Measurements from ENCODE around the gene CABP4.
A peak's percentile ranks its signal among the peaks of the same experiment; 100 is the strongest.

Gene CABP4

GRCh38 chr11:67502328-67502979 is 47.3 kb downstream of the CABP4 start:
- Histone ChIP-seq H3K79me2 (ENCODE audit: control insufficient read depth, insufficient read depth, low read length, unreplicated experiment) (peaks cover 7% of the 10 kb centered on the region), H3K27ac (ENCODE audit: low read depth, low read length) (no peak overlapping the region), H3K27me3 (ENCODE audit: insufficient read depth, low read length) (no peaks in the 10 kb centered on the region), H3K4me1 (ENCODE audit: control insufficient read depth, insufficient read depth, low read length, unreplicated experiment) (peaks cover 25% of the 10 kb centered on the region), H3K36me3 (ENCODE audit: insufficient read depth, low read length) (no peaks in the 10 kb centered on the region), H3K4me3 (ENCODE audit: low read depth, low read length) (no peak overlapping the region), H2AFZ (ENCODE audit: low read length, unreplicated experiment) (no peak overlapping the region)

- Histone ChIP-seq H3K79me2 (ENCODE audit: control insufficient read depth, insufficient read depth, low read length, unreplicated experiment) (peaks cover 9% of the 10 kb centered on the region), H3K4me1 (ENCODE audit: control insufficient read depth, insufficient read depth, low read length, unreplicated experiment) (peaks cover 25% of the 10 kb centered on the region), H3K27me3 (ENCODE audit: insufficient read depth, low read length) (no peaks in the 10 kb centered on the region), H3K36me3 (ENCODE audit: insufficient read depth, low read length) (no peaks in the 10 kb centered on the region), H2AFZ (ENCODE audit: low read length, unreplicated experiment) (no peak overlapping the region), H3K27ac (ENCODE audit: low read depth, low read length) (no peak overlapping the region), H3K4me3 (ENCODE audit: low read depth, low read length) (peak overlapping the region; percentile 98)
Measured at GRCh38 chr11:67503119-67504004, 48.2 kb downstream of the CABP4 start.

GRCh38 chr11:67504005-67504949 is 49.1 kb downstream of the CABP4 start:
- Histone ChIP-seq H3K79me2 (ENCODE audit: control insufficient read depth, insufficient read depth, low read length, unreplicated experiment) (peaks cover 9% of the 10 kb centered on the region), H3K27ac (ENCODE audit: low read depth, low read length) (peak overlapping the region; percentile 81; the same call in 1 of the 2 replicates), H2AFZ (ENCODE audit: low read length, unreplicated experiment) (peak overlapping the region; percentile 65), H3K4me3 (ENCODE audit: low read depth, low read length) (peak overlapping the region; percentile 98), H3K36me3 (ENCODE audit: insufficient read depth, low read length) (no peaks in the 10 kb centered on the region), H3K4me1 (ENCODE audit: control insufficient read depth, insufficient read depth, low read length, unreplicated experiment) (peaks cover 25% of the 10 kb centered on the region), H3K27me3 (ENCODE audit: insufficient read depth, low read length) (no peaks in the 10 kb centered on the region)

- H3K36me3 ChIP-seq (ENCODE audit: insufficient read depth, low read length) = no peaks in the 10 kb centered on the region
- no peaks in the 10 kb centered on the region for H3K27me3 ChIP-seq (ENCODE audit: insufficient read depth, low read length)
- H2AFZ ChIP-seq (ENCODE audit: low read length, unreplicated experiment) = peak within 1 kb of the TSS; percentile 65
- H3K4me3 ChIP-seq (ENCODE audit: low read depth, low read length) = peak within 1 kb of the TSS; percentile 98
- peaks cover 25% of the 10 kb centered on the region for H3K4me1 ChIP-seq (ENCODE audit: control insufficient read depth, insufficient read depth, low read length, unreplicated experiment)
- peaks cover 9% of the 10 kb centered on the region for H3K79me2 ChIP-seq (ENCODE audit: control insufficient read depth, insufficient read depth, low read length, unreplicated experiment)
- H3K27ac ChIP-seq (ENCODE audit: low read depth, low read length) = peak within 1 kb of the TSS; percentile 81
Measured at GRCh38 chr11:67504950-67505581, 49.9 kb downstream of the CABP4 start, which contains the start of gene PITPNM1. Gene PITPNM1 (minus strand): TSS chr11:67505363. CDS start chr11:67504180, 1,183 bp downstream.

- Histone ChIP-seq H3K4me3 (ENCODE audit: low read depth, low read length) (peak overlapping the region; percentile 98), H2AFZ (ENCODE audit: low read length, unreplicated experiment) (no peak overlapping the region), H3K4me1 (ENCODE audit: control insufficient read depth, insufficient read depth, low read length, unreplicated experiment) (peaks cover 25% of the 10 kb centered on the region), H3K36me3 (ENCODE audit: insufficient read depth, low read length) (no peaks in the 10 kb centered on the region), H3K79me2 (ENCODE audit: control insufficient read depth, insufficient read depth, low read length, unreplicated experiment) (peaks cover 9% of the 10 kb centered on the region), H3K27me3 (ENCODE audit: insufficient read depth, low read length) (no peaks in the 10 kb centered on the region), H3K27ac (ENCODE audit: low read depth, low read length) (peak overlapping the region; percentile 81)
Measured at GRCh38 chr11:67505605-67506396, 50.6 kb downstream of the CABP4 start.

GRCh38 chr11:67506426-67507051 is 51.4 kb downstream of the CABP4 start:
- no peaks in the 10 kb centered on the region for H3K36me3 ChIP-seq (ENCODE audit: insufficient read depth, low read length)
- peak overlapping the region; percentile 81; the same call in 1 of the 2 replicates for H3K4me3 ChIP-seq (ENCODE audit: low read depth, low read length)
- H3K27ac ChIP-seq (ENCODE audit: low read depth, low read length) = peak overlapping the region; percentile 41
- peaks cover 9% of the 10 kb centered on the region for H3K79me2 ChIP-seq (ENCODE audit: control insufficient read depth, insufficient read depth, low read length, unreplicated experiment)
- H3K4me1 ChIP-seq (ENCODE audit: control insufficient read depth, insufficient read depth, low read length, unreplicated experiment) = peaks cover 25% of the 10 kb centered on the region
- no peak overlapping the region for H2AFZ ChIP-seq (ENCODE audit: low read length, unreplicated experiment)
- no peaks in the 10 kb centered on the region for H3K27me3 ChIP-seq (ENCODE audit: insufficient read depth, low read length)

DNA sequence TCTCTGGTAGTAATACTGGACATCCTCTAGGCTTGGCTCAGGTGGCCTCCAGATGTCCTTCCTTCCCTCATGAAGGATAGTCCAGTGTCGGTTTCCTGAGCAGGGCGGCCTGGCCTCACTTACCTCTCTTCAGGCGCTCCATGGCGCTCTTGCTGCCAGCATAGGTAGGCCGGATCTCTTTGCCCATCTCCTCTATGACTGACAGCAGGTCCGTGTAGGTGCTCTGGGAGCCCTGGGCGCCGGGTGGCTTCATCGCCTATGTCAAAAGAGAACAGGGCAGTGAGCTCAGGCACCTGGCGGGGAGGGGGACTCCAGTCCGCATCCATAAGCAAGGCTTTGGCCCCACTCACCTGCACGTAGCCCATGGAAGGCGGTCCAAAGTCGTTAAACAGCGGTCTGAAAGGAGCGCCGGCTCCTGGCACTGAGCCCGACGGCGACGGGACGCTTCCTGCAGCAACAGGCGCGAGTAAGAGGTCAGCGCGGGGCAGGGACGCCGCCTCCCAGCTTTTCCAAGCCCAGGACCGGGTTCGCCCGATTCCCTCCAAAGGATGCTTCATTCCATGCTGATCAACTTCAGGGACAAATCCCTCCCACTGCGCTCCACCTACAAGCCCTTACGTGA is 52.2 kb downstream of the CABP4 start:
- no peaks in the 10 kb centered on the region for H3K27me3 ChIP-seq (ENCODE audit: insufficient read depth, low read length)
- H3K36me3 ChIP-seq (ENCODE audit: insufficient read depth, low read length) = no peaks in the 10 kb centered on the region
- no peak overlapping the region for H2AFZ ChIP-seq (ENCODE audit: low read length, unreplicated experiment)
- H3K27ac ChIP-seq (ENCODE audit: low read depth, low read length) = 0 out of 2 replicates have a peak overlapping the region, but pooled peaks have one; percentile 41
- peaks cover 9% of the 10 kb centered on the region for H3K79me2 ChIP-seq (ENCODE audit: control insufficient read depth, insufficient read depth, low read length, unreplicated experiment)
- H3K4me3 ChIP-seq (ENCODE audit: low read depth, low read length) = peak overlapping the region; percentile 81
- H3K4me1 ChIP-seq (ENCODE audit: control insufficient read depth, insufficient read depth, low read length, unreplicated experiment) = peaks cover 25% of the 10 kb centered on the region

GRCh38 chr11:67507864-67508485 is 52.8 kb downstream of the CABP4 start, which contains the start of gene CDK2AP2:
Gene CDK2AP2 (minus strand): TSS chr11:67508162. CDS start chr11:67508082, 80 bp downstream.
- peaks cover 9% of the 10 kb centered on the region for H3K79me2 ChIP-seq (ENCODE audit: control insufficient read depth, insufficient read depth, low read length, unreplicated experiment)
- peak within 1 kb of the TSS; percentile 81 for H3K27ac ChIP-seq (ENCODE audit: low read depth, low read length)
- peaks cover 25% of the 10 kb centered on the region for H3K4me1 ChIP-seq (ENCODE audit: control insufficient read depth, insufficient read depth, low read length, unreplicated experiment)
- H3K27me3 ChIP-seq (ENCODE audit: insufficient read depth, low read length) = no peaks in the 10 kb centered on the region
- peak within 1 kb of the TSS; percentile 97 for H2AFZ ChIP-seq (ENCODE audit: low read length, unreplicated experiment)
- peak within 1 kb of the TSS; percentile 81 for H3K4me3 ChIP-seq (ENCODE audit: low read depth, low read length)
- H3K36me3 ChIP-seq (ENCODE audit: insufficient read depth, low read length) = no peaks in the 10 kb centered on the region

Measured in ACC112 (cell line).